Ovary (tissue), 3 donors: ENCODE data around the gene PAPLN.

Source experiments
- CTCF ChIP-seq, 3 donors: fragments of 450-650 bp in 2 of 3; fragments of 200-600 bp in 1 of 3; IDR thresholded peaks; one replicate each; pipeline versions ENCODE4 v1.5.1 to v1.8.0; 2016 to 2022; ENCODE audit warnings: antibody characterized with exemption in 3 of 3, mild to moderate bottlenecking in 1 of 3
- EP300 ChIP-seq: sonication (generic); formaldehyde crosslinking; IDR thresholded peaks from one replicate; pipeline ENCODE4 v1.6.1; 2017; ENCODE audit warnings: antibody characterized with exemption
- POLR2A ChIP-seq: fragments of 450-650 bp; IDR thresholded peaks from one replicate; pipeline ENCODE4 v1.6.1; 2017; ENCODE audit warnings: antibody characterized with exemption, mild to moderate bottlenecking, moderate library complexity
- donor health status: DM: no; HTN: no; CAD: no.

GRCh38 chr14:73239393-73240241 is 2.3 kb downstream of the PAPLN start:
- TF ChIP-seq CTCF (IDR thresholded peaks at IDR 0.05), result no peak
- no peak for TF ChIP-seq POLR2A
- no peak for TF ChIP-seq EP300
